Astrocyte of the spinal cord (primary cell): ENCODE measurements around the gene EEPD1.

ENCODE experiments used
- DNase-seq: peaks from one replicate; pipeline ENCODE4 v3.0.0; 2011; ENCODE audit warnings: low read depth, low spot score
- H3K4me3 ChIP-seq: 2 replicates; pipeline ENCODE4 v1.5.1; 2011; ENCODE audit warnings: low read depth, mild to moderate bottlenecking, low read length, moderate library complexity
- CTCF ChIP-seq: IDR thresholded peaks from 2 replicates; pipeline ENCODE4 v1.5.1; 2012; ENCODE audit warnings: low read depth, mild to moderate bottlenecking, low read length, inconsistent platforms
- in situ Hi-C: cut with HindIII; loops from 2 replicates; pipeline ENCODE4 v1.10.0; 2017; ENCODE audit warnings: low sequenced_read_pairs

The EEPD1 gene

GRCh38 chr7:36272567-36273269, 119.7 kb downstream of the EEPD1 start:
- TF ChIP-seq CTCF = no peak
- in situ Hi-C loops = no loop called here
- H3K4me3 ChIP-seq = no peak overlapping the region
- DNase-seq = no peak

GRCh38 chr7:36273836-36274235, 120.8 kb downstream of the EEPD1 start:
- no peak overlapping the region for H3K4me3 ChIP-seq
- no peak for DNase-seq
- in situ Hi-C loops = no loop called here
- TF ChIP-seq CTCF = no peak

- no peak overlapping the region for H3K4me3 ChIP-seq
- in situ Hi-C loops = no loop called here
- no peak for TF ChIP-seq CTCF
- DNase-seq = no peak
Observed at GRCh38 chr7:36275735-36276284, 122.8 kb downstream of the EEPD1 start.

- no peak for DNase-seq
Observed at GRCh38 chr7:36276428-36277248, 123.6 kb downstream of the EEPD1 start.

GRCh38 chr7:36277249-36277542, 124.1 kb downstream of the EEPD1 start:
- DNase-seq = no peak
- H3K4me3 ChIP-seq = no peak overlapping the region
- in situ Hi-C loops = no loop called here
- no peak for TF ChIP-seq CTCF

More at GRCh38 chr7:36276428-36277248, 123.6 kb downstream of the EEPD1 start:
- no peak for TF ChIP-seq CTCF
- no peak overlapping the region for H3K4me3 ChIP-seq
- in situ Hi-C loops = no loop called here

- in situ Hi-C loops = no loop called here
- no peak for TF ChIP-seq CTCF
- no peak overlapping the region for H3K4me3 ChIP-seq
- no peak for DNase-seq
Observed at GRCh38 chr7:36278069-36278619, 125.1 kb downstream of the EEPD1 start.
